Inflammatory macrophage treated with lipopolysaccharide for 4 hours (primary cell): ENCODE results near the gene ATXN1.
"Not testable (repeated sequence)": the region's sequence is repeated elsewhere in the genome, so short reads cannot be mapped to it uniquely, and the experiment has no call there.

Experiments
- DNase-seq: peaks from one replicate; pipeline ENCODE4 v3.0.0-alpha.2; 2020

ATXN1 gene

GRCh38 chr6:16263464-16264099 is 497.7 kb downstream of the ATXN1 start:
- DNase-seq = not testable (repeated sequence)

- not testable (repeated sequence) for DNase-seq
Measured at GRCh38 chr6:16262773-16263172, 498.5 kb downstream of the ATXN1 start.

DNA sequence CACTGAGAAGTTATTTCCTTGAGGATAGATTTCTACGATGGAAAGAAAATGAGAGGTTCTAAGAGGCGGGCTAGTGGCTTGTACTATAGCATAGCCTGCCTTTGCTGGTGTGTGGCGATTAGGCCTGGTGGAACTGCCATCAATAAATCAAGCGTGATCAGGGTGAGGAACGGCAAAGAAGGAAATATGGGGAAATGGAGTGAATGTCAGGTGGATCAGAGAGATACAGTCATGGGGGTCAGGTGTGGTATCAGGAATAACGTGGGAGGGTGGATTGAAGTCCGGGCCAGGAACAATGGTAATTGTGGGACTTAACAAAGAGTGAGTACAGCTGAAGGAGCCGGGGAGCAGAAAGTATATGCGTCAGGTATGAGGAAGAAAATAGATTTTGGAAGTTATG is 500.7 kb downstream of the ATXN1 start:
- DNase-seq = not testable (repeated sequence)

GRCh38 chr6:16259604-16260003 is 501.7 kb downstream of the ATXN1 start:
- DNase-seq = not testable (repeated sequence)

- no peak for DNase-seq
Measured at GRCh38 chr6:16258709-16259075, 502.6 kb downstream of the ATXN1 start.

GRCh38 chr6:16257999-16258708 is 503.1 kb downstream of the ATXN1 start:
- no peak for DNase-seq

GRCh38 chr6:16256781-16257180 is 504.5 kb downstream of the ATXN1 start:
- DNase-seq = no peak

GRCh38 chr6:16254535-16254934 is 506.7 kb downstream of the ATXN1 start:
- no peak for DNase-seq

DNA sequence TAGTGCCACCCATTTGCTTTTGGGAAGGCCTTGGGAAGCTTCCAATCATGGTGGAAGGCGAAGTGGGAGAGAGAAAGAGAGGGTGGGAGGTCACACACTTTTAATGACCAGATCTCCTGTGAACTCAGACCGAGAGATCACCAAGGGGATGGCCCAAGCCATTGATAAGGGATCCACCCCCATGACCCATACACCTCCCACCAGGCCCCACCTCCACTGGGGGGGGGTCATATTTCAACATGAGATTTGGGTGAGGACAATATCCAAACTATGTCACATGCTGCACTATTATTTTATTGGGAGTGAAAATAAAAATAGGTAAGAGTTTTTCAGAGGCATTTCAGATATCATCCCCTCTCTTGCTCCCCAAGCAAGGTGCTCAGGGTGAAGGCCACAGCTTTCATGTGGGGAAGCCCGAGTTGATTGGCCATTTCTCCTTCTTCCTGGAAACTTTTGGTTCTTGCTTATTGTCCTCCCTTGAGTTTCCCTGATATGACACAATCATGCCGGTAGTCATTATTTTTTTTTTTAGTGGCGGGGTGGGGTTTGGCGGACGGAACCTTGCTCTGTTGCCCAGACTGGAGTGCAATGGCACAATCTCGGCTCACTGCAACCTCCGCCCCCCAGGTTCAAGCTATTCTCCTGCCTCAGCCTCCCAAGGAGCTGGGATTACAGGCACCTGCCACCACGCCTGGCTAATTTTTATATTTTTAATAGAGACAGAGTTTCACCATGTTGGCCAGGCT is 507.7 kb downstream of the ATXN1 start:
- DNase-seq = no peak

DNA sequence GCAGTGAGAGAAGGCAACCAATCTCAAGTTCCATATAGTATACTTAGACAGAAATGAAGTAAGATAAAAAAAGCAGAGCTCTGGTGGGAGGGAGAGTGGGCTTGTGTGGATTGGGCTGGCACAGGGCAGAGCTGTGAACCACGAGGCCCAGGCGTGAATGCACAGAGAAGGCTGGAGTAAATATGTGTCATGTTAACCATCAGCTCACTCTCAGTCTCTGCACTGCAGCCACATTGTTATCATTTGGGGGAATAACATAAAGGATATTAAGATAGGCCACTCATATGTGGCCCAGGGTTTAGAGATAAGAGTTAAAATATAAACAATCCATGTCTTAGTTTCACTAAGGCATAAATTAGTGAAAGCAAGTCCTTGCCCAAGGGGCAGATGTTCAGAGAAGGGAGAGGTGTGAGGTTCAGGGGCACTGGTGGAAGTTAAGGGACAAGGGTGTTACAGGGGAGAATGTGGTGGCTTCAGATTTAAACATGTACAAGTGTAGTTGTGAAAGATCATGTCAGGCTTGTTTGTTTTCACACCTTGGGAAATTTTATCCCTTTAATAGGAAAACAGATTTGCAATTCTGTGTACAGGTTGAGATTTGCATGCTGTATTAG is 508.5 kb downstream of the ATXN1 start:
- DNase-seq = no peak

DNA sequence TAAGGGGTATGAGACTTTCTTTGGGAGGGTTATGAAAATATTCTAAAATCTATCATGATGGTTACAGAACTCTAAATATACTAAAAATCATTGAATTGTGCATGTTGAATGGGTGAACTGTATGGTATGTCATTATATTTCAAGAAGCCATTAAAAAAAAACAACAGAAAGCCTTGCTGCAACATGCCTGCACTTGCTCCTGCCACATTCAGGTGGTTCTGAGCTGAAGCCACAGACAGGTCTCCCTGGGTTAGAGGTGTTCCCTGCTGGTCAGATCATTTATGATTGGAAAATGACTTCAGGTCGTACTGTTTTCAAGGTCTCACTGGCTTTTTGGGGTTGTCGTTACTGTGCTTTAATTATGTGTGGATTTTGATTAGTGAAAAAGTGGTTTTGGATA is 509.6 kb downstream of the ATXN1 start:
- no peak for DNase-seq

GRCh38 chr6:16249971-16250370 is 511.3 kb downstream of the ATXN1 start:
- DNase-seq = no peak
